ENCODE measurements around the gene FOXN3.

DNA sequence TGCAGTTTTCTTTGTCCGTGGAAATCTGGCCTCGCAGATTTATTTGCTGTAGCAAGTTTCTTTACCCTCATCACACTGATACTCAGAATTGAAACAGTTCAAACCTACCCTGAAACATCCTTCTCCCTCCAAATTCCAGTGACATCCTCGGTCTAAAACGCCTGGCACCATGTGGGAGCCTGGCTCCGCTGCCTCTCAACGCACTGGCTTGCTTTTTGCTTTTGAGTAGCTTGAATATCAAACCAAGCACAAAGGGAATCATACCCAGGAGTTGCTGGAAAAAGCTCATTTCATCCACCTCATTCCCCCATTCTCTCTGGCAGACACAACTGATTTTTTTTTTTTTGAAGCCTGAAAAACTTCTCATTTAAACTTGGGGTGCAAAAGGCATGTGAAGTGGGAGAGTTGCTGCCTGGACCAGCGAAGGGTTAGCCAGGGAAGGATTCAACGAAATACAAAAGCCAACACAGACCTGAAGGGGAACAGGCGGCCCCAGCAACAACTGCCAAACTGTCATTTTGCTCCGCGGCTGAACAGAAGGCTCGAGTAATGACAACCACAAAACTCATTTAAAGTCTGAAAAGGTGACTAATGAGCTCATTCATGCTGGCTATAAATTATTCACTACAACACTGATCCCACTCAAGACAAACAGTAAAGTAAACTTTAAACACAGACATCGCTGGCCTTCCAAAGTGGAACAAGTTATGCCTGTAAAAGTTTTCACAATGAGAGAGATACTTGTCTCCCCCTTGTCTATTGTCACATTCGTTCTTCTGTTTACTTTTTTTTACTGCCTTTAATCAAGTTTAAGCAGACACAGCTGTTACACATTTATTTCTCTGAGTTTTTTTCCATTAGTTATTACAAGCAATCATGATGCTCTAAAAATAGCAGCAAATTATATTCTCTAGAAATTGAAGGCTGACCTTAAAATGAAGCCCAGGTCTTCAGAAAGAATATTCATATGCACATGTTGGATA is 12.5 kb upstream of the FOXN3 start:
- no peak for TF ChIP-seq POLR2A (IDR thresholded peaks at IDR 0.05)
- TF ChIP-seq, protein P1, sequence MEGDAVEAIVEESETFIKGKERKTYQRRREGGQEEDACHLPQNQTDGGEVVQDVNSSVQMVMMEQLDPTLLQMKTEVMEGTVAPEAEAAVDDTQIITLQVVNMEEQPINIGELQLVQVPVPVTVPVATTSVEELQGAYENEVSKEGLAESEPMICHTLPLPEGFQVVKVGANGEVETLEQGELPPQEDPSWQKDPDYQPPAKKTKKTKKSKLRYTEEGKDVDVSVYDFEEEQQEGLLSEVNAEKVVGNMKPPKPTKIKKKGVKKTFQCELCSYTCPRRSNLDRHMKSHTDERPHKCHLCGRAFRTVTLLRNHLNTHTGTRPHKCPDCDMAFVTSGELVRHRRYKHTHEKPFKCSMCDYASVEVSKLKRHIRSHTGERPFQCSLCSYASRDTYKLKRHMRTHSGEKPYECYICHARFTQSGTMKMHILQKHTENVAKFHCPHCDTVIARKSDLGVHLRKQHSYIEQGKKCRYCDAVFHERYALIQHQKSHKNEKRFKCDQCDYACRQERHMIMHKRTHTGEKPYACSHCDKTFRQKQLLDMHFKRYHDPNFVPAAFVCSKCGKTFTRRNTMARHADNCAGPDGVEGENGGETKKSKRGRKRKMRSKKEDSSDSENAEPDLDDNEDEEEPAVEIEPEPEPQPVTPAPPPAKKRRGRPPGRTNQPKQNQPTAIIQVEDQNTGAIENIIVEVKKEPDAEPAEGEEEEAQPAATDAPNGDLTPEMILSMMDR (IDR thresholded peaks at IDR 0.05): no peak
